Glomerular visceral epithelial cell (primary cell): ENCODE measurements around the gene ANKH.
"Not testable (repeated sequence)": the region's sequence is repeated elsewhere in the genome, so short reads cannot be mapped to it uniquely, and the experiment has no call there.

ENCODE experiments used
- DNase-seq: peaks from one replicate; pipeline ENCODE4 v3.0.0-alpha.2; 2016; ENCODE audit errors: extremely low spot score

The ANKH gene

GRCh38 chr5:14826714-14827113 is 44.9 kb downstream of the ANKH start:
- DNase-seq = no peak

- DNase-seq = no peak
Measured at GRCh38 chr5:14825977-14826376, 45.6 kb downstream of the ANKH start.

- DNase-seq = no peak
Measured at GRCh38 chr5:14824499-14824898, 47.1 kb downstream of the ANKH start.

GRCh38 chr5:14821100-14821845 is 50.3 kb downstream of the ANKH start:
- DNase-seq = no peak

- no peak for DNase-seq
Measured at GRCh38 chr5:14818931-14819790, 52.4 kb downstream of the ANKH start.

GRCh38 chr5:14817762-14818136 is 53.8 kb downstream of the ANKH start:
- not testable (repeated sequence) for DNase-seq

- peak; percentile 47 for DNase-seq
Measured at GRCh38 chr5:14816999-14817761, 54.4 kb downstream of the ANKH start.

- DNase-seq = no peak
Measured at GRCh38 chr5:14816374-14816998, 55.1 kb downstream of the ANKH start.

GRCh38 chr5:14813747-14814146 is 57.8 kb downstream of the ANKH start:
- DNase-seq = no peak

- DNase-seq = no peak
Measured at GRCh38 chr5:14812166-14812565, 59.4 kb downstream of the ANKH start.

- peak; percentile 5 for DNase-seq
Measured at GRCh38 chr5:14810928-14811572, 60.5 kb downstream of the ANKH start.

GRCh38 chr5:14810282-14810681 is 61.3 kb downstream of the ANKH start:
- DNase-seq = no peak

- DNase-seq = peak; percentile 91
Measured at GRCh38 chr5:14809369-14810155, 62.0 kb downstream of the ANKH start.

- DNase-seq = no peak
Measured at GRCh38 chr5:14807471-14807870, 64.1 kb downstream of the ANKH start.

- DNase-seq = no peak
Measured at GRCh38 chr5:14806456-14806855, 65.1 kb downstream of the ANKH start.

- no peak for DNase-seq
Measured at GRCh38 chr5:14802541-14802940, 69.0 kb downstream of the ANKH start.

- DNase-seq = no peak
Measured at GRCh38 chr5:14801792-14802191, 69.8 kb downstream of the ANKH start.

GRCh38 chr5:14797385-14797784 is 74.2 kb downstream of the ANKH start:
- not testable (repeated sequence) for DNase-seq

- no peak for DNase-seq
Measured at GRCh38 chr5:14794583-14795230, 76.9 kb downstream of the ANKH start.

GRCh38 chr5:14793851-14794250 is 77.7 kb downstream of the ANKH start:
- DNase-seq = no peak
